Ascending aorta (tissue), 2 donors: Measurements from ENCODE around the gene PCDHA5. TPM values are rescaled to one million over a fixed set of nuclear protein-coding genes. Genes with fewer than 3 reads are reported as not detected.
"Not testable (repeated sequence)": the region's sequence is repeated elsewhere in the genome, so short reads cannot be mapped to it uniquely, and the experiment has no call there.

ENCODE experiments used
- DNase-seq, 2 donors: peaks; one replicate each; pipeline ENCODE4 v3.0.0-alpha.2; 2019; ENCODE audit warnings: low spot score in 2 of 2
- H3K27ac ChIP-seq, 2 donors: fragments of 200-600 bp; sonication (generic); one replicate each; pipeline ENCODE4 v1.5.1; 2016 to 2017; ENCODE audit warnings: mild to moderate bottlenecking in 1 of 2
- H3K27me3 ChIP-seq: fragments of 200-600 bp; sonication (generic); one replicate; pipeline ENCODE4 v1.5.1; 2017
- H3K36me3 ChIP-seq, 2 donors: fragments of 200-600 bp; sonication (generic); one replicate each; pipeline ENCODE4 v1.5.1; 2016
- H3K4me1 ChIP-seq, 2 donors: fragments of 200-600 bp; sonication (generic); one replicate each; pipeline ENCODE4 v1.5.1; 2016 to 2017; ENCODE audit warnings: mild to moderate bottlenecking in 1 of 2
- H3K4me3 ChIP-seq, 2 donors: fragments of 200-600 bp; sonication (generic); one replicate each; pipeline ENCODE4 v1.5.1; 2016 to 2017; ENCODE audit warnings: mild to moderate bottlenecking in 1 of 2
- H3K9me3 ChIP-seq, 2 donors: fragments of 200-600 bp; sonication (generic); one replicate each; pipeline ENCODE4 v1.5.1; 2016
- intact Hi-C: fragments of 100-400 bp; cut with DNase I; formaldehyde crosslinking; loops from one replicate; pipeline ENCODE4 v1.15.1; 2023
- total RNA-seq: library from RNA; depleted of rRNA; stranded (reverse); fragments of >200 nt; gene quantifications from one replicate; pipeline ENCODE4 v1.1.0, GENCODE V29; 2016
- TF ChIP-seq, protein P1 (sequence below), 3 experiments: fragments of 200-600 bp in 2 of 3; fragments of 450-650 bp in 1 of 3; sonication (generic) in 2 of 3; IDR thresholded peaks; one replicate each; pipeline ENCODE4 v1.5.1; 2016 to 2019; ENCODE audit warnings: antibody characterized with exemption in 3 of 3, mild to moderate bottlenecking in 1 of 3, moderate library complexity in 1 of 3

The PCDHA5 gene
- total RNA-seq, 1 donor from 2014 or later: not detected

DNA sequence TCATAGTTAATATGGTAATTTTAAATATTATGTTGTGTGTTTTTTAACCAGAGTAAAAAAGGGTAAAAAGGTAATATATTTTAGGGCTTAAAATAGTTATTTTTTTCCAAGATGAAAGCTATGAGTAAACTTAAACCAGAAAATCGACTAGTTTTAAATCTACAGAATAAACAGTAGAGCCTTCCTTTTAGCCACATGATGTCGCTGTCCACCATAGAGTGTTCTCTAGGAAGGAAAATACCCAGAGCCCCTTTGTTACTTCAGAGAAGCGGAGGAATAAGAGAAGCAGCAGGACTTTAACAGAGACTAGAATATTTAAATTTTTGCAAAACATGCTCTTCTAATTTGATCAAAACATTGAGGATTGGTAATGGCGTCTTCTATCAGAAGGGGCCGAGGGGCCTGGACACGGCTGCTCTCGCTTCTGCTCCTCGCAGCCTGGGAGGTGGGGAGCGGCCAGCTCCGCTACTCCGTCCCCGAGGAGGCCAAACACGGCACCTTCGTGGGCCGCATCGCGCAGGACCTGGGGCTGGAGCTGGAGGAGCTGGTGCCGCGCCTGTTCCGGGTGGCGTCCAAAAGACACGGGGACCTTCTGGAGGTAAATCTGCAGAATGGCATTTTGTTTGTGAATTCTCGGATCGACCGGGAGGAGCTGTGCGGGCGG lies 26.7 kb upstream of the PCDHA5 start, which contains the start of gene PCDHA2:
TSS of gene PCDHA2 (plus strand) at position 258 of the 664 bp plus-strand sequence.
- no peak within 1 kb of the TSS for H3K4me3 ChIP-seq
- no peaks in the 10 kb centered on the region for H3K4me1 ChIP-seq
- no peaks in the 10 kb centered on the region for H3K36me3 ChIP-seq
- no peaks in the 10 kb centered on the region for H3K27me3 ChIP-seq
- intact Hi-C loops: no loop called here
- TF ChIP-seq, protein P1, sequence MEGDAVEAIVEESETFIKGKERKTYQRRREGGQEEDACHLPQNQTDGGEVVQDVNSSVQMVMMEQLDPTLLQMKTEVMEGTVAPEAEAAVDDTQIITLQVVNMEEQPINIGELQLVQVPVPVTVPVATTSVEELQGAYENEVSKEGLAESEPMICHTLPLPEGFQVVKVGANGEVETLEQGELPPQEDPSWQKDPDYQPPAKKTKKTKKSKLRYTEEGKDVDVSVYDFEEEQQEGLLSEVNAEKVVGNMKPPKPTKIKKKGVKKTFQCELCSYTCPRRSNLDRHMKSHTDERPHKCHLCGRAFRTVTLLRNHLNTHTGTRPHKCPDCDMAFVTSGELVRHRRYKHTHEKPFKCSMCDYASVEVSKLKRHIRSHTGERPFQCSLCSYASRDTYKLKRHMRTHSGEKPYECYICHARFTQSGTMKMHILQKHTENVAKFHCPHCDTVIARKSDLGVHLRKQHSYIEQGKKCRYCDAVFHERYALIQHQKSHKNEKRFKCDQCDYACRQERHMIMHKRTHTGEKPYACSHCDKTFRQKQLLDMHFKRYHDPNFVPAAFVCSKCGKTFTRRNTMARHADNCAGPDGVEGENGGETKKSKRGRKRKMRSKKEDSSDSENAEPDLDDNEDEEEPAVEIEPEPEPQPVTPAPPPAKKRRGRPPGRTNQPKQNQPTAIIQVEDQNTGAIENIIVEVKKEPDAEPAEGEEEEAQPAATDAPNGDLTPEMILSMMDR (IDR thresholded peaks at IDR 0.05): no peak
- DNase-seq: no peak
- no peak within 1 kb of the TSS for H3K27ac ChIP-seq
- H3K9me3 ChIP-seq: peaks cover 0 to 44% of the 10 kb centered on the region in 2 donors

DNA sequence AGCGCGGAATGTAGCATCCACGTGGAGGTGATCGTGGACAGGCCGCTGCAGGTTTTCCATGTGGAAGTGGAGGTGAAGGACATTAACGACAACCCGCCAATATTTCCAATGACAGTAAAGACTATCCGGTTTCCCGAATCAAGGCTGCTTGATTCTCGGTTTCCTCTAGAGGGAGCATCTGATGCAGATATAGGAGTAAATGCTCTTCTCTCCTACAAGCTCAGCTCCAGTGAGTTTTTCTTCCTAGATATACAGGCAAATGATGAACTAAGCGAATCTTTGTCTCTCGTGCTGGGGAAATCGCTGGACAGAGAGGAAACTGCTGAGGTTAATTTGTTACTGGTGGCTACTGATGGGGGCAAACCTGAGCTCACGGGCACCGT lies 26.2 kb upstream of the PCDHA5 start:
- Histone ChIP-seq H3K4me1 (no peaks in the 10 kb centered on the region), H3K4me3 (no peak overlapping the region), H3K27me3 (no peaks in the 10 kb centered on the region), H3K36me3 (no peaks in the 10 kb centered on the region), H3K9me3 (peaks cover 0 to 44% of the 10 kb centered on the region in 2 donors), H3K27ac (no peak overlapping the region)
- TF ChIP-seq, protein P1 (IDR thresholded peaks at IDR 0.05): no peak
- intact Hi-C loops: no loop called here
- no peak for DNase-seq

DNA sequence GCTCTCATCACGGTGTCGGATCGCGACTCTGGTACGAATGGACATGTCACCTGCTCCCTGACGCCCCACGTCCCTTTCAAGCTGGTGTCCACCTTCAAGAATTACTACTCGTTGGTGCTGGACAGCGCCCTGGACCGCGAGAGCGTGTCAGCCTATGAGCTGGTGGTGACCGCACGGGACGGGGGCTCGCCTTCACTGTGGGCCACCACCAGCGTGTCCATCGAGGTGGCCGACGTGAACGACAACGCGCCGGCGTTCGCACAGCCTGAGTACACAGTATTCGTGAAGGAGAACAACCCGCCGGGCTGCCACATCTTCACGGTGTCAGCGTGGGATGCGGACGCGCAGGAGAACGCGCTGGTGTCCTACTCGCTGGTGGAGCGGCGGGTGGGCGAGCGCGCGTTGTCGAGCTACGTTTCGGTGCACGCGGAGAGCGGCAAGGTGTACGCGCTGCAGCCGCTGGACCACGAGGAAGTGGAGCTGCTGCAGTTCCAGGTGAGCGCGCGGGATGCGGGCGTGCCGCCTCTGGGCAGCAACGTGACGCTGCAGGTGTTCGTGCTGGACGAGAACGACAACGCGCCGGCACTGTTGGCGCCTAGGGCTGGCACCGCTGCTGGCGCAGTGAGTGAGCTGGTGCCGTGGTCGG lies 25.2 kb upstream of the PCDHA5 start:
- H3K27me3 ChIP-seq, H3K27ac ChIP-seq, H3K36me3 ChIP-seq, DNase-seq, H3K4me1 ChIP-seq, intact Hi-C loops, H3K4me3 ChIP-seq: not testable (repeated sequence)
- peaks cover 0 to 44% of the 10 kb centered on the region in 2 donors for H3K9me3 ChIP-seq

DNA sequence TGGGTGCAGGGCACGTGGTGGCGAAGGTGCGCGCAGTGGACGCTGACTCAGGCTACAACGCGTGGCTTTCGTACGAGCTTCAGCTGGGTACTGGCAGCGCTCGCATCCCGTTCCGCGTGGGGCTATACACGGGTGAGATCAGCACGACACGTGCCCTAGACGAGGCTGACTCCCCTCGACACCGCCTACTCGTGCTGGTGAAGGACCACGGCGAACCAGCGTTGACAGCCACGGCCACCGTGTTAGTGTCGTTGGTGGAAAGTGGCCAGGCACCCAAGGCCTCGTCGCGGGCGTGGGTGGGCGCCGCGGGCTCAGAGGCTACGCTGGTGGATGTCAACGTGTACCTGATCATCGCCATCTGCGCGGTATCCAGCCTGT lies 24.7 kb upstream of the PCDHA5 start:
- Histone ChIP-seq H3K9me3 (peaks cover 0 to 45% of the 10 kb centered on the region in 2 donors), H3K4me1 (no peaks in the 10 kb centered on the region), H3K27ac (no peak overlapping the region), H3K36me3 (no peaks in the 10 kb centered on the region), H3K4me3 (no peak overlapping the region), H3K27me3 (no peaks in the 10 kb centered on the region)
- intact Hi-C loops: no loop called here
- DNase-seq: no peak
- TF ChIP-seq, protein P1 (IDR thresholded peaks at IDR 0.05): no peak

DNA sequence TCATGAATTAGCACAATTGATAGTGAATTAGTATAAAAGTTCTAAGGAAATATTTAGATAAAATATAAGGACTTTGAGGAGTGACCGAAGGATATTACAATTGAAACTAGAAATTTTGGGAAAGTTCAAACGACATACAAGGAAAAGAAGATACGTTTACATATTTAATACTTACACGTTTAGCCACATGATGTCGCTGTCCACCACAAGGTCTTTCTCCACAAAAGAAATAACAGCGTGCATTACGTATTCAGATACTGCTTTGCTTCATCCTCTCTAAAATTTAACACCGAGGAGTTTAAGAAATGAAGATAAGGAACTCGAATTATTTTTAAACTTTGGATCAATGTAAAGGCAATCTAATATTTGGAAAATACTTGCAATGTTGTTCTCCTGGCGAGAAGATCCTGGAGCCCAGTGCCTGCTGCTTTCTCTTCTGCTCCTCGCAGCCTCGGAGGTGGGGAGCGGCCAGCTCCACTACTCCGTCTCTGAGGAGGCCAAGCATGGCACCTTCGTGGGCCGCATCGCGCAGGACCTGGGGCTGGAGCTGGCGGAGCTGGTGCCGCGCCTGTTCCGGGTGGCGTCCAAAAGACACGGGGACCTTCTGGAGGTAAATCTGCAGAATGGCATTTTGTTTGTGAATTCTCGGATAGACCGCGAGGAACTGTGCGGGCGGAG lies 20.5 kb upstream of the PCDHA5 start, which contains the start of gene PCDHA3:
TSS of gene PCDHA3 (plus strand) at position 242 of the 678 bp plus-strand sequence.
- peaks cover 5 to 33% of the 10 kb centered on the region in 2 donors for H3K9me3 ChIP-seq
- TF ChIP-seq, protein P1 (IDR thresholded peaks at IDR 0.05): peak in 2 of 3 experiments; percentile 17 to 37
- no peaks in the 10 kb centered on the region for H3K36me3 ChIP-seq

DNA sequence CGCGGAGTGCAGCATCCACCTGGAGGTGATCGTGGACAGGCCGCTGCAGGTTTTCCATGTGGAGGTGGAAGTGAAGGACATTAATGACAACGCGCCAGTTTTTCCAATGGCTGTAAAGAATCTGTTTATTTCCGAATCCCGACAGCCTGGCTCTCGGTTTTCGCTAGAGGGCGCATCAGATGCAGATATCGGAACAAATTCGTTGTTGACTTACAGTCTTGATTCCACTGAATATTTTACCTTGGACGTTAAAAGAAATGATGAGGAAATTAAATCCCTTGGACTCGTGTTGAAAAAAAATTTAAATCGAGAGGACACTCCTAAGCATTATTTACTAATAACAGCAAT lies 19.9 kb upstream of the PCDHA5 start:
- intact Hi-C loops: loop anchor here (1.0 kb wide), 1 partner anchor 240 kb away; no protein-coding TSS in a partner anchor
- Histone ChIP-seq H3K27ac (no peak overlapping the region), H3K27me3 (no peaks in the 10 kb centered on the region), H3K36me3 (no peaks in the 10 kb centered on the region), H3K4me3 (peak overlapping the region in 1 of 2 donors; percentile 41), H3K9me3 (peaks cover 5 to 29% of the 10 kb centered on the region in 2 donors), H3K4me1 (no peaks in the 10 kb centered on the region)
- TF ChIP-seq, protein P1 (IDR thresholded peaks at IDR 0.05): peak in 1 of 3 experiments; percentile 30
- DNase-seq: no peak

More for the DNA sequence above, 20.5 kb upstream of the PCDHA5 start, which contains the start of gene PCDHA3:
- no peak for DNase-seq
- no peaks in the 10 kb centered on the region for H3K27me3 ChIP-seq
- no peaks in the 10 kb centered on the region for H3K4me1 ChIP-seq
- intact Hi-C loops: loop anchor here (1.0 kb wide), 1 partner anchor 240 kb away; no protein-coding TSS in a partner anchor
- H3K4me3 ChIP-seq: peak within 1 kb of the TSS; percentile 15 to 41
- no peak within 1 kb of the TSS for H3K27ac ChIP-seq

DNA sequence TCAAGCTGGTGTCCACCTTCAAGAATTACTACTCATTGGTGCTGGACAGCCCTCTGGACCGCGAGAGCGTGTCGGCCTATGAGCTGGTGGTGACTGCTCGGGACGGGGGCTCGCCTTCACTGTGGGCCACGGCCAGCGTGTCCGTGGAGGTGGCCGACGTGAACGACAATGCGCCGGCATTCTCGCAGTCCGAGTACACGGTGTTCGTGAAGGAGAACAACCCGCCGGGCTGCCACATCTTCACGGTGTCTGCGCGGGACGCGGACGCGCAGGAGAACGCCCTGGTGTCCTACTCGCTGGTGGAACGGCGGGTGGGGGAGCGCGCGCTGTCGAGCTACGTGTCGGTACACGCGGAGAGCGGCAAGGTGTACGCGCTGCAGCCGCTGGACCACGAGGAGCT lies 19.0 kb upstream of the PCDHA5 start:
- H3K27me3 ChIP-seq, H3K27ac ChIP-seq, H3K4me1 ChIP-seq, DNase-seq, H3K36me3 ChIP-seq, intact Hi-C loops: not testable (repeated sequence)
- peak overlapping the region in 1 of 2 donors; percentile 16 for H3K4me3 ChIP-seq
- H3K9me3 ChIP-seq: peaks cover 5 to 21% of the 10 kb centered on the region in 2 donors
